ENCODE results near the gene ZNF575.
"Not testable (repeated sequence)": the region's sequence is repeated elsewhere in the genome, so short reads cannot be mapped to it uniquely, and the experiment has no call there.

ZNF575 gene

GRCh38 chr19:43541920-43542650 lies 9.1 kb downstream of the ZNF575 start:
- no peak overlapping the region for H3K4me3 ChIP-seq (ENCODE audit: low read depth, low read length)
- DNase-seq (ENCODE audit: low read depth): no peak
- TF ChIP-seq CTCF (IDR thresholded peaks at IDR 0.05; ENCODE audit: low read depth, low read length) (no peak), MAX (IDR thresholded peaks at IDR 0.05; ENCODE audit: low read depth, low read length) (no peak), POLR2A (IDR thresholded peaks at IDR 0.05; ENCODE audit: extremely low read depth, insufficient read length) (no peak), MYC (IDR thresholded peaks at IDR 0.05; ENCODE audit: low read depth, low read length) (no peak)

- TF ChIP-seq CTCF (IDR thresholded peaks at IDR 0.05; ENCODE audit: low read depth, low read length) (no peak), MAX (IDR thresholded peaks at IDR 0.05; ENCODE audit: low read depth, low read length) (no peak)
- no peak overlapping the region for H3K4me3 ChIP-seq (ENCODE audit: low read depth, low read length)
- no peak for DNase-seq (ENCODE audit: low read depth)
Measured at GRCh38 chr19:43544077-43544476, 11.1 kb downstream of the ZNF575 start.

- DNase-seq (ENCODE audit: low read depth): no peak
- H3K4me3 ChIP-seq (ENCODE audit: low read depth, low read length): no peak overlapping the region
- TF ChIP-seq MAX (IDR thresholded peaks at IDR 0.05; ENCODE audit: low read depth, low read length) (no peak), MYC (IDR thresholded peaks at IDR 0.05; ENCODE audit: low read depth, low read length) (no peak), CTCF (IDR thresholded peaks at IDR 0.05; ENCODE audit: low read depth, low read length) (no peak), POLR2A (IDR thresholded peaks at IDR 0.05; ENCODE audit: extremely low read depth, insufficient read length) (no peak)
Measured at GRCh38 chr19:43545276-43545675, 12.3 kb downstream of the ZNF575 start.

- no peak for DNase-seq (ENCODE audit: low read depth)
- H3K4me3 ChIP-seq (ENCODE audit: low read depth, low read length): no peak overlapping the region
- TF ChIP-seq MAX (IDR thresholded peaks at IDR 0.05; ENCODE audit: low read depth, low read length) (no peak), CTCF (IDR thresholded peaks at IDR 0.05; ENCODE audit: low read depth, low read length) (no peak), MYC (IDR thresholded peaks at IDR 0.05; ENCODE audit: low read depth, low read length) (no peak), POLR2A (IDR thresholded peaks at IDR 0.05; ENCODE audit: extremely low read depth, insufficient read length) (no peak)
Measured at GRCh38 chr19:43545981-43546380, 13.0 kb downstream of the ZNF575 start.

- no peak overlapping the region for H3K4me3 ChIP-seq (ENCODE audit: low read depth, low read length)
- TF ChIP-seq CTCF (IDR thresholded peaks at IDR 0.05; ENCODE audit: low read depth, low read length): no peak
- no peak for TF ChIP-seq MYC (IDR thresholded peaks at IDR 0.05; ENCODE audit: low read depth, low read length)
- TF ChIP-seq MAX (IDR thresholded peaks at IDR 0.05; ENCODE audit: low read depth, low read length): no peak
- no peak for TF ChIP-seq POLR2A (IDR thresholded peaks at IDR 0.05; ENCODE audit: extremely low read depth, insufficient read length)
- DNase-seq (ENCODE audit: low read depth): no peak
Measured at GRCh38 chr19:43546581-43546980, 13.6 kb downstream of the ZNF575 start.

- not testable (repeated sequence) for DNase-seq (ENCODE audit: low read depth)
Measured at GRCh38 chr19:43547926-43548325, 14.9 kb downstream of the ZNF575 start.

More at GRCh38 chr19:43547926-43548325, 14.9 kb downstream of the ZNF575 start:
- H3K4me3 ChIP-seq (ENCODE audit: low read depth, low read length): not testable (repeated sequence)

Measured in NB4 (cell line).